ENCODE results near the gene TMEM63B. TPM values are rescaled to one million over a fixed set of nuclear protein-coding genes. Genes with fewer than 3 reads are reported as not detected.

The TMEM63B gene
- total RNA-seq, 3 donors from 2014 or later = 57.0 to 108 (median 79.6) TPM

DNA sequence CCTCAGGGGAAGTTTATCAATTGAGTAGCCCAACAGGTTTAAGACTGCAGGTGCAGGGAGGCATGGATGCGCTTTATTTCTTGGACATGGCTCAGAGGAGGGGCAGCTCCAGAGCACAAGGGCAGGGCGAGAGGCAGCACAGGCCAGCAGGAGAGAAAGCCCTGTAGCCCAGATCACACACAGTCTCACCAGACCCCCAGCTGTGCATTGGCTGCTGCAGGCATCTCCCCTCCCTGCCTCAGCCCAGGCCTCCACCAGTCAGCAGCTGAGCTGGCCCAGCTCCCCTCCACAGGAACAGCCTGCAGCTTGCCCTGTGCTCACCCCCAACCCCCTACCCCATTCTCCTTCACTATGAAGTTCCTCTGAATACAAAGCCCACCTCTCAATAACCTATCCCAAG, 24.8 kb upstream of the TMEM63B start:
- no peak for TF ChIP-seq CTCF (IDR thresholded peaks at IDR 0.05)
- intact Hi-C loops (cut with DNase I, micrococcal nuclease) = loop anchor here in 1 of 2 donors (5.0 kb wide), 1 partner anchor 50 kb away; no protein-coding TSS in a partner anchor
- no peaks in the 10 kb centered on the region for H3K36me3 ChIP-seq (ENCODE audit: low read depth)
- H3K4me3 ChIP-seq = no peak overlapping the region
- H3K4me1 ChIP-seq (ENCODE audit: low read depth) = no peaks in the 10 kb centered on the region
- no peak for DNase-seq
- ATAC-seq = no peak
- H3K9me3 ChIP-seq = no peaks in the 10 kb centered on the region

GRCh38 chr6:44104481-44105021, 22.8 kb upstream of the TMEM63B start:
- no peak for ATAC-seq
- H3K9me3 ChIP-seq = no peaks in the 10 kb centered on the region
- no peak for DNase-seq
- no peak overlapping the region for H3K4me3 ChIP-seq
- intact Hi-C loops (cut with DNase I, micrococcal nuclease) = loop anchor here in 1 of 2 donors (5.0 kb wide), 1 partner anchor 48 kb away; no protein-coding TSS in a partner anchor
- no peak for TF ChIP-seq CTCF (IDR thresholded peaks at IDR 0.05)
- no peaks in the 10 kb centered on the region for H3K4me1 ChIP-seq (ENCODE audit: low read depth)
- no peaks in the 10 kb centered on the region for H3K36me3 ChIP-seq (ENCODE audit: low read depth)

DNA sequence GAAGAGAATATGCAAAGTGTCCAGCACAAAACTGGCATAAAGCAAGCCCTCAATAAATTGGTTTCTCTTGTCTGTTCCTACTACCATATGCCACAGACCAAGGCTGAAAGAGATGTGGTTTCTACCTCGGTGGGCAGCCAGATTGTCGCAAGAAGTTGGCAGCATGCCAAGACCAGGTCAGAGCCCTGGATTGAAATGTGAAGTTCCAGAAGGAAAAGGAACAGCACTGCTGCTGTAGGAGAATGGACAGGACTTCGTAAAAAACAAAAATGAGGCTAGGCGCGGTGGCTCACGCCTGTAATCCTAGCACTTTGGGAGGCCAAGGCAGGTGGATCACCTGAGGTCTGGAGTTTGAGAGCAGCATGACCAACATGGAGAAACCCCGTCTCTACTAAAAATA, 22.2 kb upstream of the TMEM63B start:
- no peak overlapping the region for H3K4me3 ChIP-seq
- ATAC-seq (no peak), DNase-seq (no peak)
- no peaks in the 10 kb centered on the region for H3K36me3 ChIP-seq (ENCODE audit: low read depth)
- no peak for TF ChIP-seq CTCF (IDR thresholded peaks at IDR 0.05)
- no peaks in the 10 kb centered on the region for H3K4me1 ChIP-seq (ENCODE audit: low read depth)
- H3K9me3 ChIP-seq = no peaks in the 10 kb centered on the region
- intact Hi-C loops (cut with DNase I, micrococcal nuclease) = no loop called here

DNA sequence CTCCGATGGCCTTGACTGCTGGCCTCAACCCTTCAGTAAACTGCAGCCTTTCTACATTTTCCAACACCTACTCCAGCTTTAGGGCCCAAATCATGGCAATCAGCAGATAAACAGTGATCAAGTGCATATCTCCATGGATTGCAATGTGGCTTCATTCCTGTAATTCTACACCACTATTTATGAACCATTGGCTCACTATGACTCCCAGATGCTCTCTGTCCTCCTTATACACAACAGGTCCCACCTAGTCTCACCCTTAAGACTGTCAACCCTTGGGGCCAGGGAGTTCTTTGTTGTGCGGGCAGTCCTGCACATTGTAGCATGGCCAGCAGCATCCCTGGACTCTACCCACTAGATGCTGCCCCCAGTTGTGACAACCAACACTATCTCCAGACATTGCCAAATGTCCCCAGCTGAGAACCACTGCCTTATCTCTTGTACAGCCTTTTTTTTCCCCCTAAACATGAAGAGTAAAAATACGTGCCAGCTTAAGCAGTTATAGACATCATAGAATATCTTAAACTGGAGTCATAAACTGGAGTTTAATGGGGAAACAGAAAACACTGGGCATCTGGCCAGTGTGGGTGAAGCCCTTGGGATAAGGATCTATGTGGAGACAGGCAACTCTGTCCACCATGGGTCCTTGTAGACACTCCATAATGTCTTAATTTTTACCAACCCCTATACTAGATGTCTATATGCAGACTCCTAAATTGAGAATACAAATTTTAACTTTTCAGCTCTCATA, 21.2 kb upstream of the TMEM63B start:
- Histone ChIP-seq H3K4me3 (no peak overlapping the region), H3K9me3 (no peaks in the 10 kb centered on the region), H3K36me3 (ENCODE audit: low read depth) (no peaks in the 10 kb centered on the region), H3K4me1 (ENCODE audit: low read depth) (no peaks in the 10 kb centered on the region)
- DNase-seq (peak in 1 of 3 donors; percentile 72), ATAC-seq (peak; percentile 54)
- TF ChIP-seq CTCF (IDR thresholded peaks at IDR 0.05) = no peak
- intact Hi-C loops (cut with DNase I, micrococcal nuclease) = no loop called here

DNA sequence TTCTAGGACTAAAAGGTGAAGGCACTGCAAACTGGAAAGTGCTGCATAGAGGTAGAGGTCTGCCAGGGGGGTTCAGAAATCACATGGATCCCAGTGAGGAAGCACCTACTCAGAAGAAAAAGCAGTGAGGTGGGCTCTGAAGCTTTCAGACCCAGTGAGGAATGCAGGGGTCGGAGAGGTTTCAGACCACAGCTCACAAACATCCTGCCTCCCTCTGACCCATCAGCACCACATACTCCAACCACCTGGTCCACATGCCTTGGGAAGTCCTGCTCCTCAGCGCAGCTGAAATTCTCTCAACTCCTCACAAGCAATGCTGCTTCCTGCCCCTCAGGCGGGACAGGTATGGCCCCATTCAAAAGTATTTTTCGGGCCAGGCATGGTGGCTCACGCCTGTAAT, 20.3 kb upstream of the TMEM63B start:
- TF ChIP-seq CTCF (IDR thresholded peaks at IDR 0.05) = no peak
- no peak for ATAC-seq
- Histone ChIP-seq H3K9me3 (no peaks in the 10 kb centered on the region), H3K4me1 (ENCODE audit: low read depth) (no peaks in the 10 kb centered on the region), H3K4me3 (no peak overlapping the region), H3K36me3 (ENCODE audit: low read depth) (no peaks in the 10 kb centered on the region)
- no peak for DNase-seq
- intact Hi-C loops (cut with DNase I, micrococcal nuclease) = no loop called here
